Measurements from ENCODE around the gene FOXN1.
"Not testable (repeated sequence)": the region's sequence is repeated elsewhere in the genome, so short reads cannot be mapped to it uniquely, and the experiment has no call there.

The FOXN1 gene

GRCh38 chr17:28505986-28506665 lies at the start of gene FOXN1:
Gene FOXN1, plus strand, starts transcription at chr17:28506348. Its CDS starts 17,622 bp downstream, at chr17:28523970.
- DNase-seq, result no peak

GRCh38 chr17:28457890-28458289 lies 48.3 kb upstream of the FOXN1 start:
- no peak for DNase-seq

GRCh38 chr17:28458881-28459280 lies 47.3 kb upstream of the FOXN1 start:
- DNase-seq, result not testable (repeated sequence)

- DNase-seq, result no peak
Observed at GRCh38 chr17:28460901-28461300, 45.2 kb upstream of the FOXN1 start.

GRCh38 chr17:28466001-28466400 lies 40.1 kb upstream of the FOXN1 start:
- DNase-seq, result no peak

GRCh38 chr17:28466521-28467048 lies 39.6 kb upstream of the FOXN1 start:
- DNase-seq, result no peak

- DNase-seq, result no peak
Observed at GRCh38 chr17:28467456-28468025, 38.6 kb upstream of the FOXN1 start.

- DNase-seq, result not testable (repeated sequence)
Observed at GRCh38 chr17:28468033-28468735, 38.0 kb upstream of the FOXN1 start.

- DNase-seq, result no peak
Observed at GRCh38 chr17:28468781-28469180, 37.4 kb upstream of the FOXN1 start.

- no peak for DNase-seq
Observed at GRCh38 chr17:28469376-28469775, 36.8 kb upstream of the FOXN1 start.

- DNase-seq, result no peak
Observed at GRCh38 chr17:28470266-28470913, 35.8 kb upstream of the FOXN1 start.

- no peak for DNase-seq
Observed at GRCh38 chr17:28470914-28471366, 35.2 kb upstream of the FOXN1 start.

- DNase-seq, result no peak
Observed at GRCh38 chr17:28471531-28472342, 34.4 kb upstream of the FOXN1 start.

GRCh38 chr17:28472871-28473497 lies 33.2 kb upstream of the FOXN1 start:
- no peak for DNase-seq

GRCh38 chr17:28473542-28473941 lies 32.6 kb upstream of the FOXN1 start, which contains the start of gene SLC13A2:
Gene SLC13A2, plus strand, starts transcription at chr17:28473644. Its CDS starts 69 bp downstream, at chr17:28473713.
- DNase-seq, result no peak

GRCh38 chr17:28474111-28474531 lies 32.0 kb upstream of the FOXN1 start:
- no peak for DNase-seq

- no peak for DNase-seq
Observed at GRCh38 chr17:28475151-28475900, 30.8 kb upstream of the FOXN1 start.

GRCh38 chr17:28476076-28476865 lies 29.9 kb upstream of the FOXN1 start:
- no peak for DNase-seq

GRCh38 chr17:28477928-28478327 lies 28.2 kb upstream of the FOXN1 start:
- DNase-seq, result no peak

Data from CD4-positive, alpha-beta T cell treated with Interleukin-4 for 4 hours (primary cell).